Stimulated activated naive CD8-positive, alpha-beta T cell treated with anti-CD3 and anti-CD28 coated beads, Interleukin-15, amount 100 ng/mL, for 72 hours (primary cell): ENCODE data around the gene SIPA1.
"Not testable (repeated sequence)": the region's sequence is repeated elsewhere in the genome, so short reads cannot be mapped to it uniquely, and the experiment has no call there.

Experiments used
- ATAC-seq: fragments of 150-1000 bp; cut with Tn5 transposase; 2 replicates; pipeline ENCODE4 v1.10.0; 2021; ENCODE audit warnings: mild to moderate bottlenecking, moderate library complexity
- DNase-seq, 2 donors: peaks; one replicate each; pipeline ENCODE4 v3.0.0; 2021 to 2022
- H3K27ac Mint-ChIP-seq, 2 donors: one replicate each; pipeline ENCODE4 v1.8.0; 2022; ENCODE audit warnings: mild to moderate bottlenecking in 2 of 2, mixed read lengths in 2 of 2, moderate library complexity in 2 of 2
- H3K27me3 Mint-ChIP-seq: one replicate; pipeline ENCODE4 v1.8.0; 2022; ENCODE audit warnings: mixed read lengths
- H3K4me1 Mint-ChIP-seq: one replicate; pipeline ENCODE4 v1.8.0; 2022; ENCODE audit warnings: mild to moderate bottlenecking, mixed read lengths
- H3K4me3 Mint-ChIP-seq, 2 donors: one replicate each; pipeline ENCODE4 v1.8.0; 2022; ENCODE audit warnings: mild to moderate bottlenecking in 2 of 2, mixed read lengths in 2 of 2, moderate library complexity in 1 of 2
- H3K9me3 Mint-ChIP-seq, 2 donors: one replicate each; pipeline ENCODE4 v1.8.0; 2022; ENCODE audit warnings: mixed read lengths in 2 of 2

SIPA1 gene

GRCh38 chr11:65655570-65656332 is 17.9 kb downstream of the SIPA1 start:
- Mint-ChIP-seq H3K27ac (peak overlapping the region in 1 of 2 donors; percentile 76), H3K9me3 (no peaks in the 10 kb centered on the region), H3K4me3 (no peak overlapping the region), H3K27me3 (no peaks in the 10 kb centered on the region), H3K4me1 (peaks cover 88% of the 10 kb centered on the region)
- ATAC-seq (no peak), DNase-seq (no peak)

- no peak overlapping the region for H3K4me3 Mint-ChIP-seq
- DNase-seq (no peak), ATAC-seq (no peak)
- peaks cover 81% of the 10 kb centered on the region for H3K4me1 Mint-ChIP-seq
- H3K9me3 Mint-ChIP-seq = no peaks in the 10 kb centered on the region
- H3K27me3 Mint-ChIP-seq = no peaks in the 10 kb centered on the region
- peak overlapping the region in 1 of 2 donors; percentile 89 for H3K27ac Mint-ChIP-seq
Measured at GRCh38 chr11:65657426-65657825, 19.5 kb downstream of the SIPA1 start.

- H3K4me1 Mint-ChIP-seq = peaks cover 72% of the 10 kb centered on the region
Measured at GRCh38 chr11:65658174-65659021, 20.5 kb downstream of the SIPA1 start.

GRCh38 chr11:65660038-65660437 is 22.1 kb downstream of the SIPA1 start:
- H3K27ac Mint-ChIP-seq = peak overlapping the region; percentile 16 to 73
- ATAC-seq (no peak), DNase-seq (no peak)
- H3K27me3 Mint-ChIP-seq = no peaks in the 10 kb centered on the region
- no peaks in the 10 kb centered on the region for H3K9me3 Mint-ChIP-seq
- peak overlapping the region; percentile 13 to 29 for H3K4me3 Mint-ChIP-seq
- H3K4me1 Mint-ChIP-seq = peaks cover 62% of the 10 kb centered on the region

More at GRCh38 chr11:65658174-65659021, 20.5 kb downstream of the SIPA1 start:
- Mint-ChIP-seq H3K4me3 (no peak overlapping the region), H3K9me3 (no peaks in the 10 kb centered on the region), H3K27me3 (no peaks in the 10 kb centered on the region), H3K27ac (no peak overlapping the region)
- DNase-seq (no peak), ATAC-seq (no peak)

- peak overlapping the region; percentile 81 to 85 for H3K4me3 Mint-ChIP-seq
- H3K27me3 Mint-ChIP-seq, ATAC-seq, H3K9me3 Mint-ChIP-seq, DNase-seq: not testable (repeated sequence)
- H3K27ac Mint-ChIP-seq = peak overlapping the region in 1 of 2 donors; percentile 84
- peaks cover 63% of the 10 kb centered on the region for H3K4me1 Mint-ChIP-seq
Measured at GRCh38 chr11:65660908-65661307, 23.0 kb downstream of the SIPA1 start.

GRCh38 chr11:65661599-65662246 is 23.8 kb downstream of the SIPA1 start:
- Mint-ChIP-seq H3K9me3 (no peaks in the 10 kb centered on the region), H3K4me1 (peaks cover 55% of the 10 kb centered on the region), H3K27me3 (no peaks in the 10 kb centered on the region), H3K4me3 (peak overlapping the region; percentile 81 to 85), H3K27ac (peak overlapping the region; percentile 33 to 54)
- DNase-seq (no peak), ATAC-seq (no peak)

GRCh38 chr11:65662247-65662798 is 24.4 kb downstream of the SIPA1 start:
- H3K4me3 Mint-ChIP-seq = peak overlapping the region; percentile 81 to 85
- ATAC-seq (peak; percentile 29), DNase-seq (no peak)
- H3K27ac Mint-ChIP-seq = peak overlapping the region in 1 of 2 donors; percentile 54
- no peaks in the 10 kb centered on the region for H3K27me3 Mint-ChIP-seq
- peaks cover 50% of the 10 kb centered on the region for H3K4me1 Mint-ChIP-seq
- no peaks in the 10 kb centered on the region for H3K9me3 Mint-ChIP-seq

GRCh38 chr11:65662799-65663638 is 25.1 kb downstream of the SIPA1 start, which contains the start of gene RELA:
TSS of gene RELA (minus strand) at chr11:65662916. CDS start at chr11:65662832, 84 bp downstream.
- DNase-seq (peak; percentile 96 to 97), ATAC-seq (peak; percentile 92)
- peak within 1 kb of the TSS; percentile 91 to 97 for H3K27ac Mint-ChIP-seq
- peaks cover 45% of the 10 kb centered on the region for H3K4me1 Mint-ChIP-seq
- no peaks in the 10 kb centered on the region for H3K27me3 Mint-ChIP-seq
- H3K9me3 Mint-ChIP-seq = no peaks in the 10 kb centered on the region
- peak within 1 kb of the TSS; percentile 87 to 90 for H3K4me3 Mint-ChIP-seq

GRCh38 chr11:65663639-65664200 is 25.8 kb downstream of the SIPA1 start:
- Mint-ChIP-seq H3K4me3 (peak overlapping the region; percentile 87 to 90), H3K27me3 (no peaks in the 10 kb centered on the region), H3K27ac (peak overlapping the region; percentile 91 to 97), H3K9me3 (no peaks in the 10 kb centered on the region), H3K4me1 (peaks cover 43% of the 10 kb centered on the region)
- DNase-seq (peak in 1 of 2 donors; percentile 59), ATAC-seq (peak; percentile 55)

- DNase-seq (no peak), ATAC-seq (peak; percentile 62)
- Mint-ChIP-seq H3K27ac (no peak overlapping the region), H3K9me3 (no peaks in the 10 kb centered on the region), H3K27me3 (no peaks in the 10 kb centered on the region), H3K4me1 (peaks cover 7% of the 10 kb centered on the region), H3K4me3 (no peak overlapping the region)
Measured at GRCh38 chr11:65672180-65672860, 34.4 kb downstream of the SIPA1 start.

GRCh38 chr11:65672982-65673381 is 35.1 kb downstream of the SIPA1 start:
- Mint-ChIP-seq H3K27ac (no peak overlapping the region), H3K27me3 (no peaks in the 10 kb centered on the region), H3K4me1 (peaks cover 7% of the 10 kb centered on the region), H3K4me3 (no peak overlapping the region), H3K9me3 (no peaks in the 10 kb centered on the region)
- ATAC-seq = no peak
- DNase-seq = no peak

- H3K9me3 Mint-ChIP-seq = no peaks in the 10 kb centered on the region
Measured at GRCh38 chr11:65680192-65680743, 42.4 kb downstream of the SIPA1 start.

GRCh38 chr11:65683480-65683879 is 45.6 kb downstream of the SIPA1 start:
- not testable (repeated sequence) for ATAC-seq, H3K27me3 Mint-ChIP-seq, H3K4me3 Mint-ChIP-seq, H3K27ac Mint-ChIP-seq, H3K4me1 Mint-ChIP-seq, H3K9me3 Mint-ChIP-seq, DNase-seq

More at GRCh38 chr11:65680192-65680743, 42.4 kb downstream of the SIPA1 start:
- H3K4me3 Mint-ChIP-seq = no peak overlapping the region
- H3K27me3 Mint-ChIP-seq = no peaks in the 10 kb centered on the region
- peak overlapping the region in 1 of 2 donors; percentile 42 for H3K27ac Mint-ChIP-seq
- ATAC-seq = no peak
- no peaks in the 10 kb centered on the region for H3K4me1 Mint-ChIP-seq
- DNase-seq = no peak
